B cell (primary cell): Measurements from ENCODE around the gene POLR2F. TPM values are rescaled to one million over a fixed set of nuclear protein-coding genes. Genes with fewer than 3 reads are reported as not detected.

ENCODE experiments used
- ATAC-seq: fragments of 200-7000 bp; cut with Tn5 transposase; one replicate; pipeline ENCODE4 v1.10.0; 2021; ENCODE audit warnings: low read depth, mild to moderate bottlenecking, moderate number of reproducible peaks, moderate library complexity
- CTCF ChIA-PET: fragments of 350-600 bp; sonication (Branson Sonifier 250); formaldehyde crosslinking; loops from one replicate; lab custom pipeline; 2021; ENCODE audit warnings: antibody characterized with exemption, inconsistent platforms; lab: Charles Lee
- POLR2A ChIA-PET: fragments of 350-600 bp; sonication (Branson Sonifier 250); formaldehyde crosslinking; loops from one replicate; lab custom pipeline; 2021; ENCODE audit warnings: antibody characterized with exemption; lab: Charles Lee
- DNase-seq: peaks from one replicate; pipeline ENCODE4 v3.0.0; 2013
- H2AFZ ChIP-seq: 2 replicates; pipeline ENCODE4 v1.6.1; 2012; ENCODE audit warnings: mild to moderate bottlenecking, low read depth, low read length; ENCODE audit not compliant: insufficient read depth, poor library complexity, severe bottlenecking
- H3K27ac ChIP-seq, 2 donors: 1 replicate in 1 of 2; 2 replicates in 1 of 2; pipeline ENCODE4 v1.5.1; 2012 to 2013; ENCODE audit warnings: low read length in 2 of 2, mild to moderate bottlenecking in 2 of 2, moderate library complexity in 1 of 2
- H3K27me3 ChIP-seq, 4 experiments: fragments of 200-600 bp in 1 of 4; sonication (generic) in 1 of 4; replicated peaks in 1 of 4; 1 replicate in 2 of 4; 2 replicates in 2 of 4; pipeline versions ENCODE4 v1.6.1 to v1.7.0; 2013 to 2016; ENCODE audit warnings: low read length in 3 of 4, mild to moderate bottlenecking in 2 of 4, mixed read lengths in 1 of 4, moderate library complexity in 1 of 4; ENCODE audit not compliant: insufficient read depth in 4 of 4, control insufficient read depth in 3 of 4; ENCODE audit errors: control extremely low read depth in 1 of 4
- H3K36me3 ChIP-seq, 2 experiments: replicated peaks in 1 of 2; 1 replicate in 1 of 2; 2 replicates in 1 of 2; pipeline versions ENCODE4 v1.6.1 to v1.7.1; 2013; ENCODE audit warnings: low read length in 1 of 2; ENCODE audit not compliant: insufficient read depth in 2 of 2, control insufficient read depth in 1 of 2; ENCODE audit errors: control extremely low read depth in 1 of 2, extremely low read depth in 1 of 2
- H3K4me1 ChIP-seq, 2 donors: fragments of 200-600 bp in 1 of 2; sonication (generic) in 1 of 2; 1 replicate in 1 of 2; 2 replicates in 1 of 2; pipeline versions ENCODE4 v1.5.1 to v1.6.1; 2013 to 2017; ENCODE audit warnings: low read length in 2 of 2; ENCODE audit not compliant: control insufficient read depth in 2 of 2, insufficient read depth in 2 of 2
- H3K4me2 ChIP-seq: replicated peaks from 2 replicates; pipeline ENCODE3; 2012; ENCODE audit warnings: mild to moderate bottlenecking, low read depth, low read length; ENCODE audit not compliant: poor library complexity, severe bottlenecking
- H3K4me3 ChIP-seq, 5 experiments: fragments of 200-600 bp in 1 of 5; sonication (generic) in 1 of 5; 1 replicate in 3 of 5; 2 replicates in 2 of 5; pipeline versions ENCODE4 v1.5.1 to v1.7.0; 2011 to 2016; ENCODE audit warnings: low read length in 4 of 5, mild to moderate bottlenecking in 4 of 5, low read depth in 2 of 5, control low read depth in 1 of 5, moderate library complexity in 1 of 5; ENCODE audit not compliant: insufficient read depth in 1 of 5; ENCODE audit errors: control extremely low read depth in 1 of 5, extremely low read depth in 1 of 5
- H3K79me2 ChIP-seq: fragments of 200-600 bp; sonication (generic); one replicate; pipeline ENCODE4 v1.6.0; 2016; ENCODE audit warnings: low read length; ENCODE audit not compliant: control insufficient read depth, insufficient read depth
- H3K9ac ChIP-seq: fragments of 200-600 bp; sonication (generic); 2 replicates; pipeline ENCODE4 v1.6.1; 2017; ENCODE audit warnings: mild to moderate bottlenecking, low read length, moderate library complexity
- H3K9me3 ChIP-seq, 3 donors: one replicate each; pipeline versions ENCODE4 v1.6.1 to v1.7.1; 2013; ENCODE audit warnings: low read length in 2 of 3; ENCODE audit not compliant: control insufficient read depth in 2 of 3, insufficient read depth in 1 of 3; ENCODE audit errors: control extremely low read depth in 1 of 3
- H4K20me1 ChIP-seq: 2 replicates; pipeline ENCODE4 v1.6.0; 2012; ENCODE audit warnings: mild to moderate bottlenecking, low read length; ENCODE audit not compliant: insufficient read depth, control insufficient read depth, poor library complexity, severe bottlenecking
- H3K27ac Mint-ChIP-seq: one replicate; pipeline ENCODE4 v1.8.0; 2021; ENCODE audit warnings: mixed read lengths
- H3K27me3 Mint-ChIP-seq: one replicate; pipeline ENCODE4 v1.8.0; 2021; ENCODE audit warnings: mixed read lengths
- H3K4me1 Mint-ChIP-seq: one replicate; pipeline ENCODE4 v1.8.0; 2021; ENCODE audit warnings: mixed read lengths
- H3K4me3 Mint-ChIP-seq: one replicate; pipeline ENCODE4 v1.8.0; 2021; ENCODE audit warnings: mixed read lengths
- H3K9me3 Mint-ChIP-seq: one replicate; pipeline ENCODE4 v1.8.0; 2022; ENCODE audit warnings: mixed read lengths; ENCODE audit not compliant: insufficient read depth
- CTCF ChIP-seq: fragments of 200-600 bp; IDR thresholded peaks from one replicate; pipeline ENCODE4 v1.8.0; 2022; ENCODE audit warnings: antibody characterized with exemption, mild to moderate bottlenecking
- EZH2 ChIP-seq: IDR thresholded peaks from 2 replicates; pipeline ENCODE4 v1.6.1; 2012; ENCODE audit warnings: borderline replicate concordance, low read depth, mild to moderate bottlenecking, moderate library complexity, low read length; ENCODE audit not compliant: insufficient read depth, poor library complexity, severe bottlenecking
- WGBS: methylation state at CpG from one replicate; pipeline ENCODE4 v1.1.5; 2013; ENCODE audit warnings: missing lambda C conversion rate; ENCODE audit not compliant: insufficient coverage; 5-methylcytosine and 5-hydroxymethylcytosine counted together
- intact Hi-C: fragments of 100-400 bp; cut with micrococcal nuclease; formaldehyde crosslinking; loops from one replicate; pipeline ENCODE4 v1.10.0; 2022
- polyA plus RNA-seq: library from polyadenylated mRNA; depleted of rRNA; stranded (reverse); fragments of >200 nt; gene quantifications from 2 replicates; pipeline ENCODE4 v1.2.3, GENCODE V29; 2012
- total RNA-seq, 2 donors: library from RNA; stranded (reverse); fragments of 120-200 nt in 1 of 2; gene quantifications; 1 replicate in 1 of 2; 2 replicates in 1 of 2; pipeline versions ENCODE4 v1.2.3 to v1.2.4, GENCODE V29; 2013 to 2022

The POLR2F gene
- total and polyA plus RNA-seq, 2 donors (not counting 1 experiment from before 2014, with no cell fraction given), result 41.8 to 49.6 TPM

GRCh38 chr22:37990862-37991261 lies 37.4 kb downstream of the POLR2F start:
- H3K4me1 ChIP-seq, result peaks cover 5 to 17% of the 10 kb centered on the region in 2 donors
- no peak overlapping the region for H3K27ac ChIP-seq
- TF ChIP-seq EZH2, result no peak
- no peak for TF ChIP-seq CTCF
- H3K79me2 ChIP-seq, result no peaks in the 10 kb centered on the region
- POLR2A ChIA-PET, result no interaction called here
- Mint-ChIP-seq H3K27ac (no peak overlapping the region), H3K9me3 (no peaks in the 10 kb centered on the region), H3K4me3 (no peak overlapping the region), H3K4me1 (peaks cover 14% of the 10 kb centered on the region), H3K27me3 (no peaks in the 10 kb centered on the region)
- intact Hi-C loops, result no loop called here
- no peaks in the 10 kb centered on the region for H3K9me3 ChIP-seq
- H4K20me1 ChIP-seq, result no peaks in the 10 kb centered on the region
- no peaks in the 10 kb centered on the region for H3K36me3 ChIP-seq
- WGBS, result 85% methylated on average over 2 of the region's 7 CpGs
- DNase-seq (no peak), ATAC-seq (no peak)
- H2AFZ ChIP-seq, result no peak overlapping the region
- no peaks in the 10 kb centered on the region for H3K27me3 ChIP-seq
- H3K4me2 ChIP-seq, result no peak overlapping the region
- H3K9ac ChIP-seq, result no peak overlapping the region
- H3K4me3 ChIP-seq, result no peak overlapping the region
- CTCF ChIA-PET, result no interaction called here

- H3K27me3 ChIP-seq, result no peaks in the 10 kb centered on the region
- ChIA-PET CTCF (no interaction called here), POLR2A (no interaction called here)
- no peaks in the 10 kb centered on the region for H3K79me2 ChIP-seq
- ATAC-seq, result no peak
- H2AFZ ChIP-seq, result no peak overlapping the region
- no peaks in the 10 kb centered on the region for H3K9me3 ChIP-seq
- DNase-seq, result no peak
- H3K4me2 ChIP-seq, result no peak overlapping the region
- no peak for TF ChIP-seq CTCF
- TF ChIP-seq EZH2, result no peak
- H3K27ac Mint-ChIP-seq, result no peak overlapping the region
- H3K9ac ChIP-seq, result no peak overlapping the region
- H3K36me3 ChIP-seq, result no peaks in the 10 kb centered on the region
- WGBS, result 72% methylated on average over 5 of the region's 6 CpGs
- H3K27ac ChIP-seq, result no peak overlapping the region
- H3K4me3 Mint-ChIP-seq, result no peak overlapping the region
- H4K20me1 ChIP-seq, result no peaks in the 10 kb centered on the region
- no peaks in the 10 kb centered on the region for H3K27me3 Mint-ChIP-seq
- H3K9me3 Mint-ChIP-seq, result no peaks in the 10 kb centered on the region
- H3K4me1 ChIP-seq, result peaks cover 15 to 27% of the 10 kb centered on the region in 2 donors
- intact Hi-C loops, result no loop called here
- H3K4me1 Mint-ChIP-seq, result peaks cover 23% of the 10 kb centered on the region
- H3K4me3 ChIP-seq, result no peak overlapping the region
These were observed 38.4 kb downstream of the POLR2F start for GRCh38 chr22:37991731-37992442.
